HS-27A (cell line): ENCODE measurements around the gene KCNC4.

ENCODE experiments used
- DNase-seq: peaks from one replicate; pipeline ENCODE4 v3.0.0-alpha.2; 2012; ENCODE audit warnings: low read depth, missing footprints

Gene KCNC4

DNA sequence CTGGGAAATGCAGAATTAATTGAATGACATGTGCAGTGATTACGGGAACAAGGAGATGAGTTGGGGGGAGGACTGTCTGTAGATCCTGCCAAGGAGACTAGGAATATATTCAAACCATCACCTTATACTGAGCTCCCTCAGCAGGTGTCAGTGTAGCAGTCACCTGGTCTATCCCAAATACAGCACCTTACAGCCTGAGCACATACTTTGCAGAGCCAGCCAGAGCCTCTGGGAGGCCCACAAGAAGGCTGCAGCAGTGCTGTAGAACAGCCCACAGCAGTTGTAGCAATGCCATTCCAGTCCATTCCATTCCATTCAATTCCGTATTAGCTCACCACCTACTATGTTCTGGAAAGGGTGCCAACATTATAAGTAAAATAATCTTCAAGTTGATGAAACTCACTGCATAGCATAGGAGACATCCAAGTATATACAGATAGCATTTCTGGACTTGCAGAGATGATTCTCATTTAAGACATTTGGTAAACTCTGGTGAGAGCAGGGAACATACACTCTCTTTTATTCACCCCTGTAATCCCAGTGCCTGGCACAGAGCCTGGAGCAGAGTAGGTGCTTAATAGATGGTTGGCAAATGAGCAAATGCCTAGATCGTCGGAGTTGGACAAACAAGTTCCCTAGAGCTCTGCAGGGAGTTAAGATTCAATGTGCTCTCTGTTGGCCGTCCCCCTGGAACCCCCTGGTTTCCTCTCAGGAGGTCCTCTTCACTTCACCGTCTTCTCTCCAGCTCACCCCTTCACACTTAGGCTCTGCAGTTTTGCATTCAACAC is 44.7 kb downstream of the KCNC4 start:
- no peak for DNase-seq

DNA sequence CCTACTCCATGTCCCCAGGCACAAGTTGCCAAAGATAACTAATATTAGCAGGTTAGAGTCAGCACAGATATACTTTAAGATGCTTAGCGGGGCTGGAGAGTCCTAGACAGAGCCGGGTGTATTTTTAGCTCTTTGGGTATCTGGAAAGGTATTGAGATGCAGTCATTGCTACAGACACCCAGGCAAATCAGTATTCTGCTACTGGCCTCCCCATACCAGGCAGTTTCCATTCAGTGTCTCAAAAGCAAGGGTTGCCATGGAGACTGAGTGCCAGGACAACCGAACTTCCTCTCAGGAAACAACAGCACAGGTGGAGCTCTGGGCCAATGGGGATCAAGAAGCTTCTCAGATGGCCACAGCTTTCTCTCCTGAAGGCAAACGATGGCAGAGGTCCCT is 45.3 kb downstream of the KCNC4 start:
- no peak for DNase-seq

DNA sequence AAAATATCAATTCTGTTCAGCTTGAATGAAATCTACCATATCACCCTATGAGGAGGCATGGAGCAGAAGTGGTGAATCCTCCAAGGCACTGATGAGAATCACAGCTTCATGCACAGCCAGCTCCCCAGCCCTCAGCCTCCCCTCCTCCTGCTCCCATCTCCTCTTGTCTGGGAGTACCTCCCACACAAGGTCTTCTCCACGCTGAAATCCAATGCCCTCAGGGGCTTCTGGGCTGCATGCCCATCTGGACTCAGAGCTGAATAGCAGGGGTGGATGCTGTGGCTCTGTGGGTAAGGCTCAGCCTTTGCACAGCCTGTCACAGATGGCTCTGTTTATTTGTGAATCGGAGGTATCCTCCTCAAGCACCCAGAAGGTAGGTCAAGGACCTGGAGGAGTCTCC is 48.6 kb downstream of the KCNC4 start:
- no peak for DNase-seq

DNA sequence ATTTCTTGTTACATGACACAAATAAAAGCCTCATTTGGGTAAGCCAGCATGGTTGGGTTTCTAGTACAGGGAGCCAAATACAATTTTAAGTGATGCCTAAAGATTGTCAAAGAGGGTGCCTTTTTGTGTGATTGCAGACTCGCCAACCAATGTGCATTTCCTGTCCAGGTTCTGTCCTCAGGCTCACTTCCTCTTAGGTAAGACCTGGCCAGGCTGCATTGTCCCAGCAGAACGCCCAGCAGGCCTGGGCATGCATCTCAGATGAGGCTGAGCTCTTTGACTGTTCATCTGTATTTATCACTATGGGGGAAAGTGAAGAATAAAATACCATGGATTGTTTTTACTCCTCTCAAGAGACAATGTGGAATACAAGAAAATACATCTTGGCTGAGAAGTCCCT is 49.7 kb downstream of the KCNC4 start:
- no peak for DNase-seq
